VCaP (cell line): ENCODE results near the gene TANGO2.

ENCODE experiments used
- H3K27ac ChIP-seq: fragments of 450-650 bp; 2 replicates; pipeline ENCODE4 v1.5.1; 2017
- TF ChIP-seq, protein P1 (sequence below): fragments of 450-650 bp; conservative IDR thresholded peaks from 2 replicates; pipeline ENCODE4 v1.5.1; 2017; ENCODE audit warnings: mild to moderate bottlenecking, moderate library complexity

Gene TANGO2

DNA sequence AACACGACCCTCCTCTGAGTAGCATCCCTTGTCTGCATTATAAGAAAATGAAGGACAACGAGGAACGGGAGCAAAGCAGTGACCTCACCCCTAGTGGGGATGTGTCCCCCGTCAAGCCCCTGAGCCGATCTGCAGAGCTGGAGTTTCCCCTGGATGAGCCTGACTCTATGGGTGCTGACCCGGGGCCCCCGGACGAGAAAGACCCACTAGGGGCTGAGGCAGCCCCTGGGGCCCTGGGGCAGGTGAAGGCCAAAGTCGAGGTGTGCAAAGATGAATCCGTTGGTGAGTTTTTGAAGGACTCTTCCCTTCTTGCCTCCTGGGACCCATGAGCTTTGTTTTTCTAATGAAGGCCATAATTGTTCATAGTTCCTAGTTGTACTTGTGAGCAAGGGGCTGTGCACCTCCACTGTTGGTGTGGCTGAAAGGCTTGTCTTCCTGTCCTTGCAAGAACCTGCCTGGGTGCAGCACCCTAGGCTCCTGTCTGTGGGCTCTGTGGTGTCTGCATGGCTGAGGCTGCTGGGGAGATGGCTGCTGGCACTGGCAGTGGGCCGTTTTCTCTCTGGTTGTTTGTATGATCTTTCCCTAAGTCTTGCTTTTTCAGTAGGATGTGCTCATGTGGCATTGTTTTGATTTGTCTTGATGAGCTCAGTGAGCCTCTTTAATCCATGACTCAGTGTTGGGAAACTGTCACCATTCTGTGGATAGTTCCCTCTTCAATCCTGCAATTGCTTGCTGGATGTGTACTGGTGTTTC lies 69.2 kb downstream of the TANGO2 start:
- TF ChIP-seq, protein P1, sequence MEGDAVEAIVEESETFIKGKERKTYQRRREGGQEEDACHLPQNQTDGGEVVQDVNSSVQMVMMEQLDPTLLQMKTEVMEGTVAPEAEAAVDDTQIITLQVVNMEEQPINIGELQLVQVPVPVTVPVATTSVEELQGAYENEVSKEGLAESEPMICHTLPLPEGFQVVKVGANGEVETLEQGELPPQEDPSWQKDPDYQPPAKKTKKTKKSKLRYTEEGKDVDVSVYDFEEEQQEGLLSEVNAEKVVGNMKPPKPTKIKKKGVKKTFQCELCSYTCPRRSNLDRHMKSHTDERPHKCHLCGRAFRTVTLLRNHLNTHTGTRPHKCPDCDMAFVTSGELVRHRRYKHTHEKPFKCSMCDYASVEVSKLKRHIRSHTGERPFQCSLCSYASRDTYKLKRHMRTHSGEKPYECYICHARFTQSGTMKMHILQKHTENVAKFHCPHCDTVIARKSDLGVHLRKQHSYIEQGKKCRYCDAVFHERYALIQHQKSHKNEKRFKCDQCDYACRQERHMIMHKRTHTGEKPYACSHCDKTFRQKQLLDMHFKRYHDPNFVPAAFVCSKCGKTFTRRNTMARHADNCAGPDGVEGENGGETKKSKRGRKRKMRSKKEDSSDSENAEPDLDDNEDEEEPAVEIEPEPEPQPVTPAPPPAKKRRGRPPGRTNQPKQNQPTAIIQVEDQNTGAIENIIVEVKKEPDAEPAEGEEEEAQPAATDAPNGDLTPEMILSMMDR, result no peak
- H3K27ac ChIP-seq, result no peak overlapping the region

DNA sequence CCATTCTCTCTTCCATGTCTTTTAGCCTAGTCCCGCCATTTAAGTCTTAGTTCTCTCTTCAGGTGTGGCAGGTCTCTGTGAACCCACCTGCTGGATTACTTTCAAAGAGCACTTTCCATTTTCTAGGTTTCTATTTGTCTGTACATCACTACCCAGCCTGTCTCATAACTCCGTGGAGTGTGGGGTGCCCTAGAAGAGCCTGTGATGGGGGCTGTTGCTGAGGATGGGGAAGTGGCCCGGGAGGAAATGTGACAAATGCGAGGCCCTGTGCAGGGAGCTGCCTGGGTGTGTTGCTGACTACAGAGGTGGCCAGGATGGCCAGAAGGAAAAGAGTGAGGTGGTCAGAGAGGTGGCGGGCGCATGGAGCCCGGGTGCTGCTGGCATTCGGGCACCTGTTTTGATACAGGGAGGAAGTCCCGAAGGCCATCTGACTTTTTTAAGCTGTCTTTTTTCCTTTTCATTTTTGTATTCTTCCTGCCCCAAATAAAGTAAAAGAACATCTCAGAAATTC lies 69.9 kb downstream of the TANGO2 start:
- no peak overlapping the region for H3K27ac ChIP-seq
- TF ChIP-seq, protein P1, result no peak

DNA sequence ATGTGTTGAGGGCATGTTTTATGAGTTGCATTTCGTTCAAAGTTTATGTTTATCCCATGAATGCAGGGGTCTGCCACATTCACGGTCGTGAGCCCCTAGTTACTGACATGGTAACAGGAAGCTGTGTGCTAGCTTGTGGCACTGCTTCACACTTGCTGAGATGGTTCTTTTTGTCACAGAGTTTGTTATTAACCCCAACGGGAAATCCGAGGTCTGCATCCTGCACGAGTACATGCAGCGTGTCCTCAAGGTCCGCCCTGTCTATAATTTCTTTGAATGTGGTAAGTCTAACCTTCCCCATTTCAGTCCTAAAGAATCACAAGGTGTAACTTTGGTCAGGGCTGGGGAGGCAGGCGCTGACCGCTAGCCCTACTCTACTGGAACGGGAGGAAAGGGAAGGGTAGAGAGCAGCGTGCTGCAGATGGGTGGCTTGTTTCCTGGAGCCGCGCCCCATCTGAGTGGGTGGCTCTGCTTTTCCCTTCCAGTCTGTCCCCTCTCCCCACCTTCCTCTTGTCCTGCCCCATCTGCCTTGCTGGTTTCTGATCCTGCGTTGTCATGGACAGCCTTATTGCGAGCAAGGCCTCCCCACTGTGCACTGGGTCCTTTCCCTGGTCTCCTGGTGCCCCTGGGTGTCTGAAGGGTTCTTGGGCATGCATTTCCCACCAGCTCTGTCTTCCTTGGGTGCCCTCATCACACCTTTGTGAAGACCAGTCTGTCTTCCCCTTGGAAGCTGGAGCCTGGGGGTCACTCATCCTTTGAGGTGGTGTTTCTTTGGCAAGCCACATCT lies 71.0 kb downstream of the TANGO2 start:
- TF ChIP-seq, protein P1, result no peak
- H3K27ac ChIP-seq, result no peak overlapping the region

DNA sequence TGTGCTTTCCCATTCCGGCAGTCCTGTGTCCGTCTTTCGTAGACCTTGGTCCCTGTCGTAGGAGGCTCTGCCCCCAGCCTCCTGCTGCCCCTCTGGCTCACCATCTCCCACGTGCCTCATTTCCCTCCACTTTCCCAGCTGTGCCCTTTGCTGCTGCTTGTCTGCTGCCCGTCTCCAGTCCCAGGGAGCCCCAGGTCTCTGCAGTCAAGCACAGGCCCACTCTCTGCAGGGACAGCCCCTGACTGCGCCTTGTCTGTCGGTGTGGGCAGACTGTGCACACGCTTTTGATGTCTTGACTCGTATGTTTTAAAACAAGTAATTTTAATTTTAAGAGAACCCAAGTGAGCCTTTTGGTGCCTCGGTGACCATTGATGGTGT lies 71.6 kb downstream of the TANGO2 start:
- TF ChIP-seq, protein P1, result no peak
- no peak overlapping the region for H3K27ac ChIP-seq

DNA sequence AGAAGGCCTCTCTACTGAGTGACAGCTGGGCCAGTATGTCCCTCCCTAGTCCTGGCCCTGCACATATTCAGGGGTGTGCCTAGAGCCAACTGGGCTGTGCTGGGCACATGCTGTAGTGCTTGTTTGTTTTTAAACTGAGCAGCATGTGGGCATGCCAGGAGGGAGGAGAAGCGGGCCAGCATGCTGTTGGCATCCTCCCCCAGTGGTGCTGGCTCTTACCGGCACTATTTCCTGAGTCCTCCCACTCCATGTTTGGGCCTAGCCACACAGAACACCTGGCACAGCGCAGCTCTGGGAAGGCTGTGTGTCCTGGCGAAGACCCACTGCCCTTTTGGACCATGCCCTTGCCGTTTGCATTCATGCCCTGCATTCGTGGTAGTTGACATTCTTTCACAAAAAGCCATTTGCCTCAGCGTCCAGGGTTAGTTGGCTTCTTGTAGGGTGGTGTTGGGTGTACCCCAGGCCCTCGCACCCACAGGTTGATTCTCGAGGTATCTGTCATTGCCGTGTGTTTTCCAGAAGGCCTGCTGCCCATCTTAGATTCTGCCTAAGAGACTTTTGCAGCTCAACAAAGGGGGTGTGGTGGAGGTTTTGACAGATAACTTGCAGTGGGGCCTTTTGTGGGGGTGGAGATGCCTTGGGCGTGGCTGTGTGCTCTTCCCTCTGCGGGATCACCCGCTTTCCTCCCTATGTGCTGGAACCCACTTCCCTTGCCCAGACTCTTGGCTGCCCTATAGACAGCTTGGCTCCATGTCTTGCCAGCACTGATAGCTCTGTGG lies 72.7 kb downstream of the TANGO2 start:
- H3K27ac ChIP-seq, result no peak overlapping the region
- TF ChIP-seq, protein P1, result no peak

DNA sequence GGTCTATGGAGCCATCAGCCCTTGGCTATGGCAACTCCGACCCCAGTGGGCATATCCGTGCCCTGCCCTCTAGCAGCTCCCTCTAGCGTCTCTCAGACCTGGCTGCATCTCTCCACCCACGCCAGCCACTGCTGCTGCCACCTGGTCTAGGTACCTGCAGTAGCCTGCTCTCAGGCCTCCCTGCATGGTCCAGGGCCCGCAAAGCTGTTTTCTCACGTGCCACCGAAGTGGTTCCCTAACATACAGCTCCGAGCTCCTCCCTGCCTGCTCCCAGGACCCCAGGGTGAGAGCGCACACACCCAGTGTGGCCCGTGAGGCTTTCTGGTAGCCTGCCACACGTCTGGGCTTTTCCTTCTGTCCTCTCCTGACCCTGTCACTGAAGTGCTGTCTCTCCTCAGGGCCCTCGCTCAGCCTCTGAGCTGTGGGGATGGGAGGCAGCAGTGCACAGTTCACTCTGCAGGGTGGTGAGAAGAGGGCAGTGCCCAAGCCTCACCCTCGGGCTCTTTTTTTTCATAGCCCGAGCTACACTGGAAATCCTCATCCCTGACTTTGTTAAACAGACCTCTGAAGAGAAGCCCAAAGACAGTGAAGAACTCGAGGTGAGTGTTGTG lies 73.4 kb downstream of the TANGO2 start:
- H3K27ac ChIP-seq, result no peak overlapping the region
- TF ChIP-seq, protein P1, result no peak
